ENCODE data around the gene DTL. TPM values are rescaled to one million over a fixed set of nuclear protein-coding genes. Genes with fewer than 3 reads are reported as not detected.

The DTL gene
- polyA plus RNA-seq, 2 of the 4 experiments (the other 2 are of a cell fraction) = 22.0 to 30.2 TPM

DNA sequence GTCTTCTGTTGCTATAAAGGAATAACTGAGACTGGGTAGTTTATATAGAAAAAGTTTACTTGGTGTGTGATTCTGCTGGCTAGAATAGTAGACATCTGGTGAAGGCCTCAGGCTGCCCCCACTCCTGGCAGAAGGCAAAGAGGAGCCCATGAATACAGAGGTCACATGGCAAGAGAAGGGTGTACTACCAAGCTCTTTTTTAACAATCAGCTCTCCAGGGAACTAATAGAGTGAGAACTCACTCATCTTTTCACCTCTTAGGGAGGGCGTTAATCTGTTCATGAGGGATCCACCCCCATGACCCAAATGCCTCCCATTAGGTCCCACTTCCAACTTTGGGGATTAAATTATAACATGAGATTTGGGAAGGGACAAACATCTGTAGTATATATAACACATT is 9.3 kb downstream of the DTL start:
- H3K4me1 ChIP-seq = peaks cover 13% of the 10 kb centered on the region
- FAIRE-seq (no peak), ATAC-seq (no peak), DNase-seq (ENCODE audit: low read depth in 1 of 2, low spot score in 1 of 2) (no peak)
- TF ChIP-seq NFE2L2 (conservative IDR thresholded peaks at IDR 0.05; ENCODE audit: low read length) = no peak
- WGBS (ENCODE audit: missing lambda C conversion rate) = 91% methylated on average over 1 of the region's 1 CpG
- ChIA-PET POLR2A (no interaction called here), CTCF (interaction anchor here (1.2 to 7.5 kb wide), 4 partner anchors 9 to 411 kb away, joined by 4 to 58 read pairs (median 6); partner anchors contain the start of genes DTL and INTS7)
- no peak overlapping the region for H3K27ac ChIP-seq
- no peak overlapping the region for H3K4me3 ChIP-seq
- no peak overlapping the region for H3K4me2 ChIP-seq
- H3K9me3 ChIP-seq = no peaks in the 10 kb centered on the region

DNA sequence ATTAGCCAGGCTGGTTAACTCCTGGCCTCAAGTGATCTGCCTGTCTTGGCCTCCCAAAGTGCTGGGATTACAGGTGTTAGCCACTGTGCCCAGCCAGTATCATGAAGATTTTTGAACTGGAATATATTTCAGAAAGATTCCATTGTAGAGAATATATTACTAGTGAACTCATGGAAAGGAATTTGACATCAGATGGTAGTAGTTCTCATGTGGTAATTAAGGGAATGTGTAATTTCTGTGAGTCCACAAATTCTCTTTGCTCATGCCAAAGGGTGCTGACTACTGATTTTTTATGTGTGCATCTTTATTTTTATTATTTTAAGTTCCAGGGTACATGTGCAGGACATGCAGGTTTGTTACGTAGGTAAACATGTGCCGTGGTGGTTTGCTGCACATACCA is 10.4 kb downstream of the DTL start:
- ATAC-seq = no peak
- no peak for FAIRE-seq
- CTCF ChIA-PET = interaction anchor here (1.7 to 7.5 kb wide), 3 partner anchors 11 to 331 kb away, joined by 3 to 58 read pairs (median 19); partner anchors contain the start of genes DTL and INTS7
- TF ChIP-seq CBX8 (IDR thresholded peaks at IDR 0.05) (no peak), CHD4 (IDR thresholded peaks at IDR 0.05; ENCODE audit: borderline replicate concordance) (no peak), NFE2L2 (conservative IDR thresholded peaks at IDR 0.05; ENCODE audit: low read length) (no peak), BHLHE40 (IDR thresholded peaks at IDR 0.05; ENCODE audit: low read depth, low read length) (no peak), POLR2A (IDR thresholded peaks at IDR 0.05; ENCODE audit: low read length) (no peak)
- TF ChIP-seq, protein P1, sequence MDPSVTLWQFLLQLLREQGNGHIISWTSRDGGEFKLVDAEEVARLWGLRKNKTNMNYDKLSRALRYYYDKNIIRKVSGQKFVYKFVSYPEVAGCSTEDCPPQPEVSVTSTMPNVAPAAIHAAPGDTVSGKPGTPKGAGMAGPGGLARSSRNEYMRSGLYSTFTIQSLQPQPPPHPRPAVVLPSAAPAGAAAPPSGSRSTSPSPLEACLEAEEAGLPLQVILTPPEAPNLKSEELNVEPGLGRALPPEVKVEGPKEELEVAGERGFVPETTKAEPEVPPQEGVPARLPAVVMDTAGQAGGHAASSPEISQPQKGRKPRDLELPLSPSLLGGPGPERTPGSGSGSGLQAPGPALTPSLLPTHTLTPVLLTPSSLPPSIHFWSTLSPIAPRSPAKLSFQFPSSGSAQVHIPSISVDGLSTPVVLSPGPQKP (IDR thresholded peaks at IDR 0.05; ENCODE audit: low read depth, low read length) = no peak
- no peak overlapping the region for H3K4me3 ChIP-seq
- POLR2A ChIA-PET = no interaction called here
- DNase-seq (ENCODE audit: low read depth in 1 of 2, low spot score in 1 of 2) = no peak
- no peak overlapping the region for H3K27ac ChIP-seq
- peaks cover 3% of the 10 kb centered on the region for H3K4me1 ChIP-seq
- H3K4me2 ChIP-seq = no peak overlapping the region
- no peaks in the 10 kb centered on the region for H3K9me3 ChIP-seq
- 89% methylated on average over 2 of the region's 2 CpGs for WGBS (ENCODE audit: missing lambda C conversion rate)

- POLR2A ChIA-PET = no interaction called here
- FAIRE-seq = no peak
- no peak for ATAC-seq
- H3K4me1 ChIP-seq = no peaks in the 10 kb centered on the region
- DNase-seq (ENCODE audit: low read depth in 1 of 2, low spot score in 1 of 2) = no peak
- 90% methylated on average over 1 of the region's 1 CpG for WGBS (ENCODE audit: missing lambda C conversion rate)
- TF ChIP-seq CHD2 (IDR thresholded peaks at IDR 0.05; ENCODE audit: low read length, partially characterized antibody) (no peak), HMGXB4 (CRISPR knock-in tag; IDR thresholded peaks at IDR 0.05; ENCODE audit: borderline replicate concordance) (no peak), HDAC2 (IDR thresholded peaks at IDR 0.05) (no peak), E2F6 (IDR thresholded peaks at IDR 0.05; ENCODE audit: borderline replicate concordance, low read depth) (no peak), RARB (CRISPR knock-in tag; IDR thresholded peaks at IDR 0.05) (no peak), KDM1A (IDR thresholded peaks at IDR 0.05; ENCODE audit: low read depth) (no peak), FOSL2 (IDR thresholded peaks at IDR 0.05) (no peak), FOSL2 (CRISPR knock-in tag; IDR thresholded peaks at IDR 0.05) (no peak), RFX5 (IDR thresholded peaks at IDR 0.05) (no peak), MAZ (IDR thresholded peaks at IDR 0.05; ENCODE audit: borderline replicate concordance, low read depth, low read length) (no peak), CEBPB (IDR thresholded peaks at IDR 0.05) (no peak), RCOR1 (IDR thresholded peaks at IDR 0.05; ENCODE audit: low read depth, low read length) (no peak), PHF8 (IDR thresholded peaks at IDR 0.05; ENCODE audit: borderline replicate concordance, low read depth) (no peak), EP300 (IDR thresholded peaks at IDR 0.05) (no peak), RAD21 (conservative IDR thresholded peaks at IDR 0.05 in 1 of 2, IDR thresholded peaks at IDR 0.05 in 1 of 2) (no peak), JUN (IDR thresholded peaks at IDR 0.05) (no peak), EHF (CRISPR knock-in tag; IDR thresholded peaks at IDR 0.05) (no peak), MAX (IDR thresholded peaks at IDR 0.05) (no peak), HEYL (CRISPR knock-in tag; IDR thresholded peaks at IDR 0.05) (no peak)
- TF ChIP-seq, protein P2, sequence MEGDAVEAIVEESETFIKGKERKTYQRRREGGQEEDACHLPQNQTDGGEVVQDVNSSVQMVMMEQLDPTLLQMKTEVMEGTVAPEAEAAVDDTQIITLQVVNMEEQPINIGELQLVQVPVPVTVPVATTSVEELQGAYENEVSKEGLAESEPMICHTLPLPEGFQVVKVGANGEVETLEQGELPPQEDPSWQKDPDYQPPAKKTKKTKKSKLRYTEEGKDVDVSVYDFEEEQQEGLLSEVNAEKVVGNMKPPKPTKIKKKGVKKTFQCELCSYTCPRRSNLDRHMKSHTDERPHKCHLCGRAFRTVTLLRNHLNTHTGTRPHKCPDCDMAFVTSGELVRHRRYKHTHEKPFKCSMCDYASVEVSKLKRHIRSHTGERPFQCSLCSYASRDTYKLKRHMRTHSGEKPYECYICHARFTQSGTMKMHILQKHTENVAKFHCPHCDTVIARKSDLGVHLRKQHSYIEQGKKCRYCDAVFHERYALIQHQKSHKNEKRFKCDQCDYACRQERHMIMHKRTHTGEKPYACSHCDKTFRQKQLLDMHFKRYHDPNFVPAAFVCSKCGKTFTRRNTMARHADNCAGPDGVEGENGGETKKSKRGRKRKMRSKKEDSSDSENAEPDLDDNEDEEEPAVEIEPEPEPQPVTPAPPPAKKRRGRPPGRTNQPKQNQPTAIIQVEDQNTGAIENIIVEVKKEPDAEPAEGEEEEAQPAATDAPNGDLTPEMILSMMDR (IDR thresholded peaks at IDR 0.05) = no peak
- H3K27ac ChIP-seq = no peak overlapping the region
- CTCF ChIA-PET = interaction anchor here (0.7 to 2.5 kb wide), 3 partner anchors 8 to 314 kb away, joined by 3 to 13 read pairs (median 6); partner anchors contain the start of genes DTL and INTS7
- H3K4me3 ChIP-seq = no peak overlapping the region
- 0 out of 3 replicates have a peak, but pooled peaks cover 7% of the 10 kb centered on the region for H3K9me3 ChIP-seq
- no peak overlapping the region for H3K4me2 ChIP-seq
Observed at GRCh38 chr1:212053993-212054392, 18.4 kb downstream of the DTL start.
